Neural cell (in vitro differentiated cells): ENCODE results near the gene MMS19.

Experiments
- RAD21 ChIP-seq: fragments of 450-650 bp; conservative IDR thresholded peaks from 2 replicates; pipeline ENCODE4 v1.6.1; 2014; ENCODE audit warnings: antibody characterized with exemption, mild to moderate bottlenecking, moderate library complexity
- REST ChIP-seq: IDR thresholded peaks from 2 replicates; pipeline ENCODE4 v1.6.1; 2012; ENCODE audit warnings: borderline replicate concordance
- TAF1 ChIP-seq: IDR thresholded peaks from 2 replicates; pipeline ENCODE4 v1.6.1; 2012; ENCODE audit warnings: low read depth
- TF ChIP-seq, protein P1 (sequence below): fragments of 450-650 bp; IDR thresholded peaks from 2 replicates; pipeline ENCODE4 v1.5.1; 2014; ENCODE audit warnings: antibody characterized with exemption, mild to moderate bottlenecking, moderate library complexity; ENCODE audit not compliant: poor library complexity, severe bottlenecking

DNA sequence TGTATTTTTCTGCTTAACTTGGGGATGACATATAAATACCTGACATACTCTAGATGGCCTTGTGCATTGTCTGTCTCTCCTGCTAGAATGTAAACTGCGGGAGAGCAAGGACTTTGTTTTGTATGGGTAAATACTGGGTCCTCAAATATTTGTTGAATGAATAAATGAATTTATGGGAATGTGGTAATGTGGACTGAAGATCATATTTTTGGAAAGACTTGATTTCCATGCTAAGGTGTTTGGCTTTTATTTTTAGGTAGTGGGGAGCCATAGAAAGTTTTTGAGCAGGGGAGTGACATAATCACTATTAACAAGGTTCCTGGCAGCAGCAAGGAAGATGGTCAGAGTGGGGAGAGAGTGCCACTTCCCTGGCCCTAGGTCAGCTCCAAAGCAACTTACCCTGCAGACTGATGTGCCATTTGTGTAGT, 27.5 kb upstream of the MMS19 start:
- TF ChIP-seq TAF1 (no peak), REST (no peak), RAD21 (no peak)
- TF ChIP-seq, protein P1, sequence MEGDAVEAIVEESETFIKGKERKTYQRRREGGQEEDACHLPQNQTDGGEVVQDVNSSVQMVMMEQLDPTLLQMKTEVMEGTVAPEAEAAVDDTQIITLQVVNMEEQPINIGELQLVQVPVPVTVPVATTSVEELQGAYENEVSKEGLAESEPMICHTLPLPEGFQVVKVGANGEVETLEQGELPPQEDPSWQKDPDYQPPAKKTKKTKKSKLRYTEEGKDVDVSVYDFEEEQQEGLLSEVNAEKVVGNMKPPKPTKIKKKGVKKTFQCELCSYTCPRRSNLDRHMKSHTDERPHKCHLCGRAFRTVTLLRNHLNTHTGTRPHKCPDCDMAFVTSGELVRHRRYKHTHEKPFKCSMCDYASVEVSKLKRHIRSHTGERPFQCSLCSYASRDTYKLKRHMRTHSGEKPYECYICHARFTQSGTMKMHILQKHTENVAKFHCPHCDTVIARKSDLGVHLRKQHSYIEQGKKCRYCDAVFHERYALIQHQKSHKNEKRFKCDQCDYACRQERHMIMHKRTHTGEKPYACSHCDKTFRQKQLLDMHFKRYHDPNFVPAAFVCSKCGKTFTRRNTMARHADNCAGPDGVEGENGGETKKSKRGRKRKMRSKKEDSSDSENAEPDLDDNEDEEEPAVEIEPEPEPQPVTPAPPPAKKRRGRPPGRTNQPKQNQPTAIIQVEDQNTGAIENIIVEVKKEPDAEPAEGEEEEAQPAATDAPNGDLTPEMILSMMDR: no peak
